GM11168 (cell line): ENCODE results near the gene QRICH2.
"Not testable (repeated sequence)": the region's sequence is repeated elsewhere in the genome, so short reads cannot be mapped to it uniquely, and the experiment has no call there.

ENCODE experiments used
- in situ Hi-C: fragments of 300-500 bp; cut with MboI; formaldehyde crosslinking; loops from one replicate; pipeline ENCODE4 v1.12.0; 2022; ENCODE audit warnings: low sequenced_read_pairs; ENCODE audit not compliant: unreplicated experiment

Gene QRICH2

GRCh38 chr17:76270770-76271668 lies 37.1 kb downstream of the QRICH2 start:
- in situ Hi-C loops = no loop called here

GRCh38 chr17:76270127-76270592 lies 37.9 kb downstream of the QRICH2 start:
- in situ Hi-C loops = no loop called here

- in situ Hi-C loops = no loop called here
Measured at GRCh38 chr17:76268991-76269981, 38.8 kb downstream of the QRICH2 start.

GRCh38 chr17:76268015-76268749 lies 39.9 kb downstream of the QRICH2 start:
- in situ Hi-C loops = no loop called here

GRCh38 chr17:76267581-76268001 lies 40.5 kb downstream of the QRICH2 start:
- in situ Hi-C loops = not testable (repeated sequence)

GRCh38 chr17:76267051-76267576 lies 41.0 kb downstream of the QRICH2 start:
- in situ Hi-C loops = no loop called here

- in situ Hi-C loops = no loop called here
Measured at GRCh38 chr17:76266244-76266938, 41.7 kb downstream of the QRICH2 start.

- in situ Hi-C loops = no loop called here
Measured at GRCh38 chr17:76265624-76266243, 42.3 kb downstream of the QRICH2 start.

- in situ Hi-C loops = loop anchor here (5.0 kb wide), 1 partner anchor 78 kb away; no protein-coding TSS in a partner anchor
Measured at GRCh38 chr17:76264755-76265623, 43.1 kb downstream of the QRICH2 start, which contains the start of gene UBALD2. Gene UBALD2 (plus strand): TSS chr17:76265348. CDS start chr17:76265506, 158 bp downstream.

GRCh38 chr17:76264425-76264754 lies 43.7 kb downstream of the QRICH2 start:
- in situ Hi-C loops = loop anchor here (5.0 kb wide), 1 partner anchor 77 kb away; no protein-coding TSS in a partner anchor

GRCh38 chr17:76263896-76264295 lies 44.2 kb downstream of the QRICH2 start:
- in situ Hi-C loops = loop anchor here (5.0 kb wide), 1 partner anchor 77 kb away; no protein-coding TSS in a partner anchor

GRCh38 chr17:76262732-76263344 lies 45.2 kb downstream of the QRICH2 start:
- in situ Hi-C loops = loop anchor here (5.0 kb wide), 1 partner anchor 76 kb away; no protein-coding TSS in a partner anchor

GRCh38 chr17:76261421-76262215 lies 46.5 kb downstream of the QRICH2 start:
- in situ Hi-C loops = loop anchor here (5.0 kb wide), 1 partner anchor 74 kb away; no protein-coding TSS in a partner anchor

- in situ Hi-C loops = loop anchor here (5.0 kb wide), 1 partner anchor 73 kb away; no protein-coding TSS in a partner anchor
Measured at GRCh38 chr17:76260669-76261068, 47.4 kb downstream of the QRICH2 start.

GRCh38 chr17:76260220-76260619 lies 47.9 kb downstream of the QRICH2 start:
- in situ Hi-C loops = loop anchor here (5.0 kb wide), 1 partner anchor 73 kb away; no protein-coding TSS in a partner anchor

GRCh38 chr17:76256430-76257050 lies 51.5 kb downstream of the QRICH2 start:
- in situ Hi-C loops = not testable (repeated sequence)
